OCI-LY1 (cell line): ENCODE measurements around the gene MAP7D1.

Source experiments
- H2AFZ ChIP-seq: fragments of 200-600 bp; sonication (generic), shearing (Covaris generic); 2 replicates; pipeline ENCODE4 v1.6.0; 2014; ENCODE audit warnings: antibody characterized with exemption, mild to moderate bottlenecking, low read length
- H3F3A ChIP-seq: fragments of 200-600 bp; sonication (generic), shearing (Covaris generic); 2 replicates; pipeline ENCODE4 v1.6.0; 2014; ENCODE audit warnings: mild to moderate bottlenecking, antibody characterized with exemption, low read length, moderate library complexity; ENCODE audit not compliant: insufficient read depth
- H3K27ac ChIP-seq: fragments of 200-600 bp; sonication (generic); 2 replicates; pipeline ENCODE4 v1.5.1; 2014; ENCODE audit warnings: low read length, mixed run types, mild to moderate bottlenecking, low read depth; ENCODE audit not compliant: poor library complexity, severe bottlenecking
- H3K27me3 ChIP-seq: fragments of 200-600 bp; sonication (generic); 2 replicates; pipeline ENCODE4 v1.6.0; 2014; ENCODE audit warnings: antibody characterized with exemption, mild to moderate bottlenecking, low read length, moderate library complexity; ENCODE audit not compliant: insufficient read depth
- H3K36me3 ChIP-seq: fragments of 200-600 bp; sonication (generic); 2 replicates; pipeline ENCODE4 v1.6.1; 2014; ENCODE audit warnings: mild to moderate bottlenecking, antibody characterized with exemption, low read length, moderate library complexity, mixed read lengths; ENCODE audit not compliant: insufficient read depth
- H3K4me1 ChIP-seq: fragments of 200-600 bp; sonication (generic); 2 replicates; pipeline ENCODE4 v1.5.1; 2014; ENCODE audit warnings: mild to moderate bottlenecking, low read length, moderate library complexity; ENCODE audit not compliant: insufficient read depth, severe bottlenecking
- H3K4me2 ChIP-seq: fragments of 200-600 bp; sonication (generic), shearing (Covaris generic); 2 replicates; pipeline ENCODE4 v1.6.1; 2014; ENCODE audit warnings: low read length
- H3K4me3 ChIP-seq: fragments of 200-600 bp; sonication (generic); 2 replicates; pipeline ENCODE4 v1.5.1; 2014; ENCODE audit warnings: low read length, low read depth, mild to moderate bottlenecking, mixed read lengths; ENCODE audit not compliant: poor library complexity, severe bottlenecking
- H3K79me2 ChIP-seq: fragments of 200-600 bp; shearing (Covaris generic); 2 replicates; pipeline ENCODE4 v1.6.1; 2016; ENCODE audit warnings: mixed run types, low read length, mixed read lengths; ENCODE audit not compliant: insufficient read depth
- H3K9ac ChIP-seq: fragments of 200-600 bp; sonication (generic), shearing (Covaris generic); 2 replicates; pipeline ENCODE4 v1.6.1; 2014; ENCODE audit warnings: mild to moderate bottlenecking, low read length, mixed read lengths
- H3K9me2 ChIP-seq: fragments of 200-600 bp; sonication (generic), shearing (Covaris generic); 2 replicates; pipeline ENCODE4 v1.6.1; 2014; ENCODE audit warnings: low read depth, mild to moderate bottlenecking, low read length, mixed read lengths
- H3K9me3 ChIP-seq: fragments of 200-600 bp; shearing (Covaris generic); 2 replicates; pipeline ENCODE4 v1.6.1; 2014; ENCODE audit warnings: low read length, mixed read lengths
- H4K20me1 ChIP-seq: fragments of 200-600 bp; sonication (generic), shearing (Covaris generic); 2 replicates; pipeline ENCODE4 v1.6.0; 2016; ENCODE audit warnings: mild to moderate bottlenecking, low read length; ENCODE audit not compliant: insufficient read depth
- CTCF ChIP-seq: fragments of 200-600 bp; sonication (generic), shearing (Covaris generic); IDR thresholded peaks from 2 replicates; pipeline ENCODE4 v1.5.1; 2017; ENCODE audit warnings: mild to moderate bottlenecking, antibody characterized with exemption, low read length, moderate library complexity, mixed read lengths
- EZH2 ChIP-seq: fragments of 200-600 bp; sonication (generic), shearing (Covaris generic); IDR thresholded peaks from 2 replicates; pipeline ENCODE4 v1.8.0; 2017; ENCODE audit warnings: borderline replicate concordance, mixed run types, mild to moderate bottlenecking, antibody characterized with exemption, low read length, moderate library complexity, mixed read lengths

Gene MAP7D1

GRCh38 chr1:36112823-36113222 is 43.1 kb upstream of the MAP7D1 start:
- H3K79me2 ChIP-seq, result no peaks in the 10 kb centered on the region
- no peaks in the 10 kb centered on the region for H3K9me3 ChIP-seq
- no peaks in the 10 kb centered on the region for H4K20me1 ChIP-seq
- H2AFZ ChIP-seq, result no peak overlapping the region
- H3K4me1 ChIP-seq, result peaks cover 6% of the 10 kb centered on the region
- no peaks in the 10 kb centered on the region for H3K9me2 ChIP-seq
- H3K27me3 ChIP-seq, result peaks cover 5% of the 10 kb centered on the region; the same call in 1 of the 2 replicates
- H3K9ac ChIP-seq, result no peak overlapping the region
- H3K27ac ChIP-seq, result no peak overlapping the region
- H3F3A ChIP-seq, result no peaks in the 10 kb centered on the region
- TF ChIP-seq EZH2 (no peak), CTCF (no peak)
- no peak overlapping the region for H3K4me2 ChIP-seq
- no peaks in the 10 kb centered on the region for H3K36me3 ChIP-seq
- H3K4me3 ChIP-seq, result no peak overlapping the region

GRCh38 chr1:36114371-36114770 is 41.6 kb upstream of the MAP7D1 start:
- Histone ChIP-seq H3K4me3 (no peak overlapping the region), H2AFZ (no peak overlapping the region), H3K27ac (no peak overlapping the region), H3F3A (no peaks in the 10 kb centered on the region), H3K79me2 (no peaks in the 10 kb centered on the region), H3K27me3 (peaks cover 10% of the 10 kb centered on the region; the same call in 1 of the 2 replicates), H3K9ac (no peak overlapping the region), H3K4me1 (peaks cover 6% of the 10 kb centered on the region), H3K36me3 (no peaks in the 10 kb centered on the region), H3K9me3 (no peaks in the 10 kb centered on the region), H3K9me2 (no peaks in the 10 kb centered on the region), H4K20me1 (no peaks in the 10 kb centered on the region), H3K4me2 (no peak overlapping the region)
- TF ChIP-seq EZH2 (no peak), CTCF (no peak)

- TF ChIP-seq CTCF (no peak), EZH2 (no peak)
- peaks cover 10% of the 10 kb centered on the region; the same call in 1 of the 2 replicates for H3K27me3 ChIP-seq
- H3K4me1 ChIP-seq, result peaks cover 6% of the 10 kb centered on the region
- H3K9me2 ChIP-seq, result no peaks in the 10 kb centered on the region
- H3K4me3 ChIP-seq, result no peak overlapping the region
- no peak overlapping the region for H3K9ac ChIP-seq
- H3F3A ChIP-seq, result no peaks in the 10 kb centered on the region
- no peak overlapping the region for H3K27ac ChIP-seq
- H3K36me3 ChIP-seq, result no peaks in the 10 kb centered on the region
- no peak overlapping the region for H2AFZ ChIP-seq
- no peaks in the 10 kb centered on the region for H4K20me1 ChIP-seq
- H3K9me3 ChIP-seq, result no peaks in the 10 kb centered on the region
- no peaks in the 10 kb centered on the region for H3K79me2 ChIP-seq
- no peak overlapping the region for H3K4me2 ChIP-seq
Measured at GRCh38 chr1:36115200-36115669, 40.7 kb upstream of the MAP7D1 start.
